HS-27A (cell line): ENCODE measurements around the gene MTO1.
"Not testable (repeated sequence)": the region's sequence is repeated elsewhere in the genome, so short reads cannot be mapped to it uniquely, and the experiment has no call there.

Experiments used
- DNase-seq: peaks from one replicate; pipeline ENCODE4 v3.0.0-alpha.2; 2012; ENCODE audit warnings: low read depth, missing footprints

Gene MTO1

GRCh38 chr6:73461537-73462350 is at the start of gene MTO1:
MTO1 (plus strand) TSS chr6:73461737; CDS start chr6:73461855, 118 bp downstream.
- DNase-seq: peak; percentile 60

- no peak for DNase-seq
Observed at GRCh38 chr6:73413102-73413501, 48.4 kb upstream of the MTO1 start.

- no peak for DNase-seq
Observed at GRCh38 chr6:73418081-73418741, 43.3 kb upstream of the MTO1 start.

- no peak for DNase-seq
Observed at GRCh38 chr6:73421534-73421933, 40.0 kb upstream of the MTO1 start.

- DNase-seq: no peak
Observed at GRCh38 chr6:73435236-73435635, 26.3 kb upstream of the MTO1 start.

- DNase-seq: no peak
Observed at GRCh38 chr6:73443555-73443954, 18.0 kb upstream of the MTO1 start.

GRCh38 chr6:73451223-73452106 is 10.1 kb upstream of the MTO1 start:
- DNase-seq: peak; percentile 27

- DNase-seq: peak; percentile 39
Observed at GRCh38 chr6:73452107-73452461, 9.5 kb upstream of the MTO1 start, which contains the start of gene CGAS. CGAS (minus strand) TSS chr6:73452297; CDS start chr6:73452181, 116 bp downstream.

GRCh38 chr6:73455865-73456629 is 5.5 kb upstream of the MTO1 start:
- no peak for DNase-seq

GRCh38 chr6:73459474-73459873 is 2.1 kb upstream of the MTO1 start:
- not testable (repeated sequence) for DNase-seq

- no peak for DNase-seq
Observed at GRCh38 chr6:73460056-73460455, 1.5 kb upstream of the MTO1 start.

GRCh38 chr6:73471686-73472290 is 10.3 kb downstream of the MTO1 start:
- no peak for DNase-seq

GRCh38 chr6:73476723-73477122 is 15.2 kb downstream of the MTO1 start:
- DNase-seq: no peak

- DNase-seq: no peak
Observed at GRCh38 chr6:73477407-73477806, 15.9 kb downstream of the MTO1 start.

- no peak for DNase-seq
Observed at GRCh38 chr6:73481969-73482368, 20.4 kb downstream of the MTO1 start.

- no peak for DNase-seq
Observed at GRCh38 chr6:73484438-73484837, 22.9 kb downstream of the MTO1 start.

- DNase-seq: no peak
Observed at GRCh38 chr6:73487473-73487872, 25.9 kb downstream of the MTO1 start.

- DNase-seq: no peak
Observed at GRCh38 chr6:73491377-73491776, 29.8 kb downstream of the MTO1 start.

- no peak for DNase-seq
Observed at GRCh38 chr6:73497915-73498314, 36.4 kb downstream of the MTO1 start.

GRCh38 chr6:73503027-73503772 is 41.7 kb downstream of the MTO1 start:
- no peak for DNase-seq

- no peak for DNase-seq
Observed at GRCh38 chr6:73504160-73504559, 42.6 kb downstream of the MTO1 start.
